AG04449 (cell line): ENCODE results near the gene CRNKL1.

Experiments
- CTCF ChIA-PET: fragments of 350-600 bp; formaldehyde crosslinking; extraction: SDS; loops from one replicate; lab custom pipeline; 2021; ENCODE audit warnings: antibody characterized with exemption; lab: Yijun Ruan, JAX
- POLR2A ChIA-PET: fragments of 400-600, 350-600 bp; formaldehyde crosslinking; extraction: SDS; loops from one replicate; lab custom pipeline; 2020; ENCODE audit warnings: antibody characterized with exemption, inconsistent platforms; lab: Yijun Ruan, JAX
- DNase-seq: peaks from one replicate; pipeline ENCODE4 v3.0.0-alpha.2; 2010; ENCODE audit warnings: low read depth, low spot score
- H3K4me3 ChIP-seq: 2 replicates; pipeline ENCODE4 v1.5.1; 2011; ENCODE audit warnings: low read depth, mild to moderate bottlenecking, control low read depth, low read length
- CTCF ChIP-seq: IDR thresholded peaks from one replicate; pipeline ENCODE4 v1.5.1; 2011; ENCODE audit warnings: mild to moderate bottlenecking, moderate library complexity, low read length, control low read depth, inconsistent platforms; ENCODE audit not compliant: insufficient read depth; ENCODE audit errors: missing control alignments

Gene CRNKL1

DNA sequence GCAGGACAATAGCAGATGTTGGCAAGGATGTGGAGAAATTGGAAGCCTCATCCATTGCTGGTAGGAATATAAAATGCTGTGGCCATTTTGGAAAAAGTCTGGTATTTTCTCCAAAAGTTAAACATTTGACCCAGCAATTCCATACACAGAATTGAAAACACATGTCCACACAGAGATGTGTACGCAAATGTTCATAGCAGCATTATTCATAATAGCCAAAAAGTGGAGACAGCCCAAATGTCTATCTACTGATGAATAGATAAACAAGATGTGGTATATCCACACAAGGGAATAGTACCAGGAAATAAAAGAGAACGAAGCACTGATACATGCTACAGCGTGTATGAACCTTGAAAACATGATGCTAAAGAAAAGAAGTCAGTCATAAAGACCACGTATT lies 40.6 kb upstream of the CRNKL1 start:
- ChIA-PET CTCF (no interaction called here), POLR2A (no interaction called here)

DNA sequence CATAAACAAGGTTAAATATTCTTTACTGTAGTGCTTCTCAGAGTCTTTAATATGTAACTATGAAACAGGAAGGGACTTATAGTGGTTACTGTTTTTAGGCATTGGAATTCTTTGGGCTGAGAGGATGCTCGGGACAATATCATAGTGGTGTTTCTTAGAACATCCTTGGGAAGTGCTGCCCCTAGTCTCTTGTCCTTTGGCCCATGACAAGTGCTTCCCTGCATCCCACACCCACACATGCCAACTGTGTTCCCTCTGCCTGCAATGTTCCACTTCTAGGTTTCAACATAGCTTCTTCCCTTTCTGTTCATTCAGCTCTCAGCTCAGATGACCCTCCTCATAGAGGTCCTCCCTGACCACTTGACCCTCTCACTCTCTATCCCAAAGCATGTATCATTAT lies 37.7 kb upstream of the CRNKL1 start:
- POLR2A ChIA-PET: no interaction called here
- DNase-seq: no peak
- TF ChIP-seq CTCF: no peak
- H3K4me3 ChIP-seq: no peak overlapping the region
- CTCF ChIA-PET: no interaction called here

More for the DNA sequence above, 40.6 kb upstream of the CRNKL1 start:
- no peak for TF ChIP-seq CTCF
- H3K4me3 ChIP-seq: no peak overlapping the region
- DNase-seq: no peak

DNA sequence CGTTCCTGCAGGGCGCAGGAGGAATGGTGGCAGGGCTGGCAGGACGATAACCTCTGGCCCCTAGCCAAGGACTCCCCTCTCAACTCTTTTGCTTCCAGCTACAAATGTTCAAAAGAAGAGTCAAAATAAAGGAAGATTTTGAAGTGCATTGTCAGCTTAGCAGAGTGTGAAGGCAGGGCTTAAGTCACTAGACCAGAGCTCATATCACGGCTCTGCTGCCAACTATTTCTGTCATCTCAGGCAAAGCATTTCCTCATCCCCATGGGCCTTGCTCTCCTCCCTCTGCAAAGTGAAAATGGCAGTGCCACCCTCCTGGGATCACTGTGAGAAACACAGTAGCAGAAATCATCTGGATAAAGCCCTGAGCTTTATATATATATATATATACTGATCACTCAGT lies 36.8 kb upstream of the CRNKL1 start:
- no peak for TF ChIP-seq CTCF
- CTCF ChIA-PET: interaction anchor here (1.0 kb wide), 1 partner anchor 166 kb away, joined by 3 read pairs; no protein-coding TSS in a partner anchor
- no peak for DNase-seq
- no peak overlapping the region for H3K4me3 ChIP-seq
- POLR2A ChIA-PET: no interaction called here

DNA sequence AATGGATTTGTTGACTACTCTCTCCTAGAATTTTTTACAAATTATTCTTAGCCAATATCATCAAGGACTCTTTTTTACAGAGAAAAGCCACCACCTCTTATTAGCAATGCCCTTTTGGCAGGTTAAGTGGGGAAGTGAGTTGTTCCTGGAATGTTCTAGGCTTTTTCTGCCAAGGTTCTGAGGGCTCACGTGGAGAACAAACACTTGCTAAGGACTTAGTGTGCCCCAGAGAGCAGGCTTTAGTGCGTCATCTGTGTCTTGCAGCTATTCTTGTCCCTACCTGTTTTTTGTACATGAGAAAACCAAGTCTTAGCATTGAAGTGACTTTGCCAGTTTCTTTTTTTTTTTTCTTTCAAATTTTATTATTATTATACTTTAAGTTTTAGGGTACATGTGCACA lies 33.5 kb upstream of the CRNKL1 start:
- no peak for DNase-seq
- ChIA-PET CTCF (interaction anchor here (0.6 to 4.4 kb wide), 2 partner anchors 480 to 509 kb away, joined by 3 to 67 read pairs; no protein-coding TSS in a partner anchor), POLR2A (no interaction called here)
- H3K4me3 ChIP-seq: no peak overlapping the region
- TF ChIP-seq CTCF: no peak

- ChIA-PET POLR2A (no interaction called here), CTCF (interaction anchor here (1.5 to 4.4 kb wide), 4 partner anchors 12 to 740 kb away, joined by 4 to 67 read pairs (median 22); no protein-coding TSS in a partner anchor)
- DNase-seq: no peak
- H3K4me3 ChIP-seq: no peak overlapping the region
- TF ChIP-seq CTCF: no peak
These were observed 32.8 kb upstream of the CRNKL1 start for GRCh38 chr20:20085071-20085470.

- DNase-seq: no peak
- TF ChIP-seq CTCF: no peak
- H3K4me3 ChIP-seq: no peak overlapping the region
- ChIA-PET CTCF (interaction anchor here (0.7 to 4.4 kb wide), 15 partner anchors 8 to 741 kb away, joined by 3 to 67 read pairs (median 4); no protein-coding TSS in a partner anchor), POLR2A (no interaction called here)
These were observed 32.1 kb upstream of the CRNKL1 start for GRCh38 chr20:20084296-20084752.
